Peyer's patch (tissue), 4 donors: ENCODE data around the gene ATXN1. TPM values are rescaled to one million over a fixed set of nuclear protein-coding genes. Genes with fewer than 3 reads are reported as not detected.
"Not testable (repeated sequence)": the region's sequence is repeated elsewhere in the genome, so short reads cannot be mapped to it uniquely, and the experiment has no call there.

ENCODE experiments used
- DNase-seq, 3 donors: peaks; one replicate each; pipeline ENCODE4 v3.0.0-alpha.2; 2017 to 2019
- H3K27ac ChIP-seq, 4 donors: fragments of 200-600 bp; sonication (generic); one replicate each; pipeline ENCODE4 v1.5.1; 2016 to 2019
- H3K27me3 ChIP-seq, 2 donors: fragments of 200-600 bp; sonication (generic); one replicate each; pipeline ENCODE4 v1.5.1; 2019
- H3K36me3 ChIP-seq, 3 donors: fragments of 200-600 bp; sonication (generic); one replicate each; pipeline ENCODE4 v1.5.1; 2016 to 2019
- H3K4me1 ChIP-seq, 4 donors: fragments of 200-600 bp; sonication (generic); one replicate each; pipeline ENCODE4 v1.5.1; 2016 to 2019
- H3K4me3 ChIP-seq, 4 donors: fragments of 200-600 bp; sonication (generic); 1 replicate in 3 of 4; 2 replicates in 1 of 4; pipeline ENCODE4 v1.5.1; 2016 to 2019; ENCODE audit warnings: mild to moderate bottlenecking in 1 of 4
- H3K9me3 ChIP-seq, 4 donors: fragments of 200-600 bp; sonication (generic); one replicate each; pipeline ENCODE4 v1.5.1; 2016 to 2019; ENCODE audit warnings: mild to moderate bottlenecking in 1 of 4
- POLR2A ChIP-seq, 2 donors: fragments of 450-650 bp; IDR thresholded peaks; one replicate each; pipeline ENCODE4 v1.5.1; 2017; ENCODE audit warnings: antibody characterized with exemption in 2 of 2, mild to moderate bottlenecking in 2 of 2, moderate library complexity in 2 of 2
- total RNA-seq, 4 donors: library from RNA; depleted of rRNA; stranded (reverse); fragments of >200 nt; gene quantifications; one replicate each; pipeline ENCODE4 v1.1.0, GENCODE V29; 2016
- TF ChIP-seq, protein P1 (sequence below), 6 experiments: fragments of 450-650 bp in 4 of 6; fragments of 200-600 bp in 2 of 6; sonication (generic) in 1 of 6; IDR thresholded peaks; one replicate each; pipeline ENCODE4 v1.5.1; 2017 to 2019; ENCODE audit warnings: antibody characterized with exemption in 6 of 6, mild to moderate bottlenecking in 3 of 6, moderate library complexity in 1 of 6

The ATXN1 gene
- total RNA-seq, 4 donors from 2014 or later = 34.7 to 48.5 (median 43.1) TPM

DNA sequence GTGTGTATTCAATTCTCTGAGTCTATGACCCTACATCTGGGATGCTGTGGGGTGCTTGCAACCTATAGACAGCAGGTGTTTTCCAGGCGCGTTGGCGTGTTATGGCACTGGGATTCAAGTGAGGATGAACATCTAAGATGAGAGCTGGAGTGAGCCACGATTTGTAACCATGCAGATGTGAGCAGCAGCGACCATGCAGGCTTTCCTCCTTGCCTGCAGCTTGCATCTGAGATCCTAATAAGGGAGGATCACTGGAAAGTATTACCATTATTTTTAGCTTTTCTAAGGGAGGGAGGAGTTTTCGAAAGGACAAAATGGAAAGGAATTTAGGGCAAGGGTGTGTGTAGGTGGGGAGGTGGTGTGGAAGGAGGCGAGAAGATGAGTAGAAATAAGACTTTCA, 216.7 kb downstream of the ATXN1 start:
- Histone ChIP-seq H3K4me3 (no peak overlapping the region), H3K27ac (no peak overlapping the region), H3K4me1 (peaks cover 0 to 6% (median 0%) of the 10 kb centered on the region in 4 donors), H3K36me3 (no peaks in the 10 kb centered on the region), H3K9me3 (no peaks in the 10 kb centered on the region), H3K27me3 (no peaks in the 10 kb centered on the region)
- no peak for TF ChIP-seq POLR2A (IDR thresholded peaks at IDR 0.05)
- TF ChIP-seq, protein P1, sequence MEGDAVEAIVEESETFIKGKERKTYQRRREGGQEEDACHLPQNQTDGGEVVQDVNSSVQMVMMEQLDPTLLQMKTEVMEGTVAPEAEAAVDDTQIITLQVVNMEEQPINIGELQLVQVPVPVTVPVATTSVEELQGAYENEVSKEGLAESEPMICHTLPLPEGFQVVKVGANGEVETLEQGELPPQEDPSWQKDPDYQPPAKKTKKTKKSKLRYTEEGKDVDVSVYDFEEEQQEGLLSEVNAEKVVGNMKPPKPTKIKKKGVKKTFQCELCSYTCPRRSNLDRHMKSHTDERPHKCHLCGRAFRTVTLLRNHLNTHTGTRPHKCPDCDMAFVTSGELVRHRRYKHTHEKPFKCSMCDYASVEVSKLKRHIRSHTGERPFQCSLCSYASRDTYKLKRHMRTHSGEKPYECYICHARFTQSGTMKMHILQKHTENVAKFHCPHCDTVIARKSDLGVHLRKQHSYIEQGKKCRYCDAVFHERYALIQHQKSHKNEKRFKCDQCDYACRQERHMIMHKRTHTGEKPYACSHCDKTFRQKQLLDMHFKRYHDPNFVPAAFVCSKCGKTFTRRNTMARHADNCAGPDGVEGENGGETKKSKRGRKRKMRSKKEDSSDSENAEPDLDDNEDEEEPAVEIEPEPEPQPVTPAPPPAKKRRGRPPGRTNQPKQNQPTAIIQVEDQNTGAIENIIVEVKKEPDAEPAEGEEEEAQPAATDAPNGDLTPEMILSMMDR (IDR thresholded peaks at IDR 0.05) = no peak
- DNase-seq = no peak

- no peak for DNase-seq
- no peak overlapping the region for H3K27ac ChIP-seq
- peaks cover 0 to 6% (median 0%) of the 10 kb centered on the region in 4 donors for H3K4me1 ChIP-seq
- no peaks in the 10 kb centered on the region for H3K36me3 ChIP-seq
- H3K9me3 ChIP-seq = no peaks in the 10 kb centered on the region
- no peak overlapping the region for H3K4me3 ChIP-seq
- H3K27me3 ChIP-seq = no peaks in the 10 kb centered on the region
- TF ChIP-seq, protein P1 (IDR thresholded peaks at IDR 0.05) = no peak
- no peak for TF ChIP-seq POLR2A (IDR thresholded peaks at IDR 0.05)
Measured at GRCh38 chr6:16544006-16544405, 217.3 kb downstream of the ATXN1 start.

DNA sequence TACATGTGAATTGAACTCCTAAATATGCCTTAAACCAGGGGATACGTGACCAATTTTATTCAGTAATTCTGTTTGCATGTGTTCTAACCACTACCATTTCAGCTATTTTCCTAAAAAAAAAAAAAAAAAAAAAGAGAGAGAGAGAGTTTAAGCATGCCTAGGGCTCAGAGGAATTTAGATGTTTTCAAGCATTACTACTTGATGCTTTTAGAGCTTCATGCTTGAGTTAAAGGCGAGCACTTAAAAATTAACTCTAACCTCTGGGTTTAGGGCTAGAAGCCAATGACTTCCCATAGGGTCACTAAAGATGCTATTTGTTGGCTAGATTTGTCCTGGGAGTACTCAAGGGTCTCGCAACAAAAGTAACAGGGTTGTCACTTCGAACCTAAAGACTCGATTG, 217.7 kb downstream of the ATXN1 start:
- no peaks in the 10 kb centered on the region for H3K27me3 ChIP-seq
- no peaks in the 10 kb centered on the region for H3K9me3 ChIP-seq
- DNase-seq = no peak
- no peak overlapping the region for H3K27ac ChIP-seq
- peaks cover 0 to 6% (median 0%) of the 10 kb centered on the region in 4 donors for H3K4me1 ChIP-seq
- TF ChIP-seq, protein P1 (IDR thresholded peaks at IDR 0.05) = no peak
- no peak for TF ChIP-seq POLR2A (IDR thresholded peaks at IDR 0.05)
- H3K4me3 ChIP-seq = no peak overlapping the region
- H3K36me3 ChIP-seq = no peaks in the 10 kb centered on the region

- Histone ChIP-seq H3K4me1 (peaks cover 0 to 6% (median 0%) of the 10 kb centered on the region in 4 donors), H3K27ac (no peak overlapping the region), H3K27me3 (no peaks in the 10 kb centered on the region), H3K4me3 (no peak overlapping the region), H3K9me3 (no peaks in the 10 kb centered on the region), H3K36me3 (no peaks in the 10 kb centered on the region)
- TF ChIP-seq, protein P1 (IDR thresholded peaks at IDR 0.05) = no peak
- TF ChIP-seq POLR2A (IDR thresholded peaks at IDR 0.05) = no peak
- DNase-seq = no peak
Measured at GRCh38 chr6:16542070-16542469, 219.2 kb downstream of the ATXN1 start.

GRCh38 chr6:16540804-16541752, 220.2 kb downstream of the ATXN1 start:
- Histone ChIP-seq H3K4me3 (no peak overlapping the region), H3K27ac (no peak overlapping the region), H3K27me3 (no peaks in the 10 kb centered on the region), H3K9me3 (no peaks in the 10 kb centered on the region), H3K4me1 (peaks cover 0 to 6% (median 0%) of the 10 kb centered on the region in 4 donors), H3K36me3 (no peaks in the 10 kb centered on the region)
- TF ChIP-seq, protein P1 (IDR thresholded peaks at IDR 0.05) = no peak
- no peak for TF ChIP-seq POLR2A (IDR thresholded peaks at IDR 0.05)
- no peak for DNase-seq

DNA sequence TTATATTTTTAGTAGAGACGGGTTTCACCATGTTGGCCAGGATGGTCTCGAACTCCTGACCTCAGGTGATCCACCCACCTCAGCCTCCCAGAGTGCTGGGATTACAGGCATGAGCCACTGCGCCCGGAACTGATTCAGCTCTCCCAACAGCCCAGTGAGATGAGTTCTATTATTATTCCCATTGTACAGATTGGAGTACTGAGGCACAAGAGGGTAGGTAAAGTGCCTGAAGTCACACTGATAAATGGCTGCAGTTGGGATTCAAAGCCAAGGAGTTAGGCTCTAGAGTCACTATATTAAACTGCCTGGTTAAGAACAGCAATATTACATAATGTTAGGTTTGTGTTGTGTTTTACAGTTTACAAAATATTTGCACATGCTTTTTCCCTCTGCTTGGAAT, 220.9 kb downstream of the ATXN1 start:
- H3K4me1 ChIP-seq, H3K27me3 ChIP-seq, H3K36me3 ChIP-seq, H3K9me3 ChIP-seq, H3K27ac ChIP-seq, H3K4me3 ChIP-seq, DNase-seq: not testable (repeated sequence)
